K562 treated with DMSO at 1 percent for 12 hours (cell line): ENCODE results near the gene ECI1. TPM values are rescaled to one million over a fixed set of nuclear protein-coding genes. Genes with fewer than 3 reads are reported as not detected.

Source experiments
- total RNA-seq: library from RNA; unstranded; fragments of 300-600 nt; gene quantifications from 2 replicates; pipeline ENCODE4 v1.2.3, GENCODE V29; 2022; ENCODE audit not compliant: insufficient read depth

Gene ECI1, protein sequence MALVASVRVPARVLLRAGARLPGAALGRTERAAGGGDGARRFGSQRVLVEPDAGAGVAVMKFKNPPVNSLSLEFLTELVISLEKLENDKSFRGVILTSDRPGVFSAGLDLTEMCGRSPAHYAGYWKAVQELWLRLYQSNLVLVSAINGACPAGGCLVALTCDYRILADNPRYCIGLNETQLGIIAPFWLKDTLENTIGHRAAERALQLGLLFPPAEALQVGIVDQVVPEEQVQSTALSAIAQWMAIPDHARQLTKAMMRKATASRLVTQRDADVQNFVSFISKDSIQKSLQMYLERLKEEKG
- total RNA-seq, result 331 and 485 TPM in 2 replicates

DNA sequence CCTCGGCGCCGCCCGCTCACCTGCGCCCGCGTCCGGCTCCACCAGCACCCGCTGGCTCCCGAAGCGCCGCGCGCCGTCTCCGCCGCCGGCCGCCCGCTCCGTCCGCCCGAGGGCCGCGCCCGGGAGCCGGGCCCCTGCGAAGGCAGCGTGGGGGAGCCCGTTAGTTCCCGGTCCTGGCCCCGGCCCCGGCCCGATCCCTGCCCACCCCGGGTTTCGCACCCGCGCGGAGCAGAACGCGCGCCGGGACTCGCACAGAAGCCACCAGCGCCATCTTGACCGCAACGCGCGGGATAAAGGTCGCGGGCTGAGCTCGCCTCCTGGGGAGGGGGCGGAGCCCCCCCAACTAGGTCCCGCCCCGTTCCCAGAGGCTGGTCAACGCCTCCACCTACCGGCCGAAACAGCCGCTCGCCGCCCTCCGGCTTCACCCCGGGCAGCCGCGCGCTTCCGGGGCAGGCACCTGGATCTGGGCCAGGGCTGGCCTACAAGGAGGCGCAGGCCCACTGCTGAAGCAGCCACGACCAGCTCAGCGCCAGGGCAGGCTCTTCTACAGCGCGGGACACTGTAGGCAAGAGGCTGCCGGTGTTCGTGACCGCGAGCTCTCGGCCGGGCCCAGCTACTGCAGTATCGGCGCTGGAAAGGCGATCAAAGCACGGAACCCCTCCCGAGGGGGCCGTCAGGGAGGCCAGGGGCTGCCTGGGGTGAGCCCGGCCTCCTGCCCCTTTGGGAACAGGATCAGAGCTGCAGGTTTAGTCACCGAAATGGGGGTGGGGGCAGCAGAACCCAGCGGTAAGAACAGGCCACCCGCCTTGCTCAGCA lies at the start of gene ECI1:
ECI1 (minus strand) TSS at position 292 of the 816 bp plus-strand sequence; CDS start at position 271, 21 bp downstream.

DNA sequence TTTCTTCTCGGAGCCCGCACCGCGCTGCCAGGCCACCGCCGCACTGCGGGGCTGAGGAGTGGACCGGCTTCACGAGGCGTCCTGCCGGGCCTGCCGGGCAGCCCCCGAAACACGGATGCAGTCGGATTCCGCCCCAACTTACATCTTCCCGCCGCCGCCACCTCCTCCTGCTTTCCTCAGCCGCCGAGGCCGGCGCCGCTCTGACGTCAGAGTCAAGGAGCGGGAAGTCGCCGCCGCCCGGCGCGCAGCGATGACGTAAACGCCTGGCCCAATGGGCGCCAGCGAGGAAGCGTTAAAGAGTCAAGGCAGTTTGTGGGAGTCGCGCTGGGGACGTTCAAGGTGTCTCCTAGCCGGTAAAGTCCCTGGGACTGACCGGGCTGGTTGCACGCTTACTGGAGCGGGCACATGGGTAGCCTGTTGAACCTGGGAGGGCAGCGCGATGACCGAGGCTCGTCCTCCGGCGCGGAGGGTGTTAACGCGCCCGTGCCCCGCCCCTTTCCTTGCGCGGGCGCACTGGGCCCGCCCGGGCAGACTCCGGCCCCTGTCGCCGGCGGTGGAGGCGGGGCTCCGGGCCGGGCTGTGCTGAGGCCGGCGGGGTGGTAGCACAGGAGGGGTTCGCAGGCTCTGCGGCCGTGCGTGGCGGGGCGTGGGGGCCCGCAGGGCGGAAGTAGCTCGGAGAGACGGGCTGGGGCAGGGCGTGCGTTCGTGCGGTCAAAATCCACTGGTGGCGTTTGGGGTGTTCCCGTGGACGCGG lies 16.7 kb upstream of the ECI1 start, which contains the start of gene RNPS1:
RNPS1 (minus strand) TSS at position 214 of the 754 bp plus-strand sequence. CDS start 3,483 bp downstream, outside the sequence.

DNA sequence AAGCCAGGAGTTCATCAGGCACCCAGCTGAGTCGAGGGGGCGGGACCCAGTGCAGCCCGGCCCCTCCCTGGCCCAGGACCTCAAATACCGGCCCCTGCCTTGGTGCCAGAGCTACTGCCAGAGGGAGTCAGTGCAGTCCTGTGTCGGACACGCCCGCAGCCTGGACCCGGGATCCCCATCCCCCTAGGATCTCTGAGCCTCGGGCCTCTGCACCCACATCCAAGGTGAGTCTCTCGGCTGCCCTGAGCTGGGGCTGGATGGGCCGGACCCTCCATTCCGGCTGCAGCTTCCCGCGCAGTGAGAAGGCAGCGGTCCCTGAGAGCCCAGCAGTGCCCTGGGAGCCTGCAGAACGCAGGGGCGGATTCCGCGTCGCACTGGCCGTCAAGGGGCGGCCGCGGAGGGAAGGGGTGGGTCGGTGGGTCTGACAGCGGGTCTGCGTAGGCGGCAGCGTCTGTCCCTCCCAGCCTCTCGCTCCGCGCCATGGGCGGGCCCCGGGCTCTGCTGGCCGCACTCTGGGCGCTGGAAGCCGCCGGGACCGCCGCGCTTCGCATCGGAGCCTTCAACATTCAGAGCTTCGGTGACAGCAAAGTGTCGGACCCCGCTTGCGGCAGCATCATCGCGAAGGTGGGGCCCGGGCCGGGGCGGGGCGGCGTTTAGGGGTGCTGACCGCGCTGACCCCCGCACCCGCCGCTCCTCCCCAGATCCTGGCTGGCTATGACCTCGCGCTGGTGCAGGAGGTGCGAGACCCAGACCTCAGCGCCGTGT lies 14.9 kb downstream of the ECI1 start, which contains the start of gene DNASE1L2:
DNASE1L2 (plus strand) TSS at position 108 of the 765 bp plus-strand sequence; CDS start at position 481, 373 bp downstream.

DNA sequence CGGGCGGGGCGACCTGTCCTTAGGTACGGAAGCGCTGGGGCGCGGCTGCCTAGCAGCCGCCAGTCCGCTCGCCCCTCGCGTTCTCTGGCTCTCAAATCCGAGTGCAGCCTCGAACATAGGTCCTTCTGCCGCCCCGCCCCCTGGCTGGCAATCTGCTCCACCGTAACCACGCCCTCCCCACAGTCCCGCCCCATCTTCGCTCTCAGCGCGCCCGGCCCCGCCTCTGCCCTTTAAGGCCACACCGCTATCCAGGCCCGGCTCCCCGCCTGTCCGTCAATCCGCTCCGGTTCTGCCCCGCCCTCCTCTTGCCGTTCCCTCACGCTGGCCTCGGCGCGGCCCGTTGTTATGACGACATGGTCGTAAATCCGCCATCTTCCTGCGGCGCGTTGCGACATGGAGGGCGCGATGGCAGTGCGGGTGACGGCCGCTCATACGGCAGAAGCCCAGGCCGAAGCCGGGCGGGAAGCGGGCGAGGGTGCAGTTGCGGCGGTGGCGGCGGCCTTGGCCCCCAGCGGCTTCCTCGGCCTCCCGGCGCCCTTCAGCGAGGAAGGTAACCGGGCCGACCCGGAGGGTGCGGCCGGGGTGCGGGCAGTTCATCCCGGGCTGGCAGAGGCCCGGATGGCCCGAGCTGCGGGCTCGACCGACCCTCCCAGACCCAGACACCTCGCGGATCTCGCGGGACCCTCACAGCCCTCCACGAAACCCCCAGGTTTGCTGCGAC lies 28.0 kb downstream of the ECI1 start, which contains the start of gene E4F1:
E4F1 (plus strand) TSS at position 371 of the 721 bp plus-strand sequence; CDS start at position 394, 23 bp downstream.

GRCh38 chr16:2214719-2214968 lies 36.7 kb downstream of the ECI1 start, which contains the start of gene PGP:
PGP (minus strand) TSS chr16:2214840; CDS start chr16:2214777, 63 bp downstream.

DNA sequence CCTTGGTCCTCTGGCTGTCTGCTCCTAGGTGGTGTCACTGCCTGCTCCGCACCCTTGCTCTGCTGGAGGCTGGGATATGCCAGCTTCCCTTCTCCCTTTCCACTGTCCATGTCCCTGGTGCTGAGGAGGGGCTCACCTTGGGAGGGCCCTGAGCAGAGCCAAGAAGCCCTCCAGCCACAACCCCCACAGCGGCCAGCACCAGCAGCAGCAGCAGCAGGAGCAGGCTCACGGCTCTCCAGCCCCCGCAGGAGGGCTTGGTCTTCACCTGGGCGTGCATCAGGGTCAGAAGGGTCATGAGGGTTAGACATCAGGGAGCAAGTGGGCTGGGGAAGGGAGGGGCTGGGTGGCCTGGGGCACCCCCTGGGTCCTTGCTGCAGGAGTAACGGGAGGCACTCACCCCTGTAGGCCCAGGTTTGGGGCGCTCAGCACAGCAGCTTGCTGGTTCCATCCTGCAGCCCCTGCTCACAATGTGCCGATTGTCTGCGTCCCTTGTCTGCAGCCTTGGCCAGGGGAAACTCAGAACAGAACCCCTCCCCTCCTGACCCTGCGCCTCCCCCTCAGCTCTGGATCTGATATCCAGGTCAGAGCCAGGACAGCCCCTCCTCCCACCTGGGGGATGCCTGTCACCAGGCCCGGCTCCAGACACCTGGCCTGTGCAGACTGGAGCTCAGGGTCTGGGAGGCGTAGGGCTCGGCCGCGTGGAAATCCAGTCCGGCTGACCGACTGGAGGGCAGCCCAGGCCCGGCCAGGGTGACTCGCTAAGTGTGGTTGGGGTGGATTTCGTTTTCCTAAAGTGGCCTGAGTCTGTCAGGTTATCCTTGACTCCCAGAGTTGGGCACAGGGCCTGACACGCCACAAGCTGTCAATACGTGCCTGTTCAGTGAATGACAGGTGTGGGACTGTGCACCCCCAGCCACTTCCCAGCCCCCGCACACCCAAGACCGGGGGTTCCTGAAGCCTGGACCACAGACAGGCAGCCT lies 40.7 kb downstream of the ECI1 start, which contains the start of gene BRICD5:
BRICD5 (minus strand) TSS at position 478 of the 980 bp plus-strand sequence; CDS start at position 448, 30 bp downstream.

DNA sequence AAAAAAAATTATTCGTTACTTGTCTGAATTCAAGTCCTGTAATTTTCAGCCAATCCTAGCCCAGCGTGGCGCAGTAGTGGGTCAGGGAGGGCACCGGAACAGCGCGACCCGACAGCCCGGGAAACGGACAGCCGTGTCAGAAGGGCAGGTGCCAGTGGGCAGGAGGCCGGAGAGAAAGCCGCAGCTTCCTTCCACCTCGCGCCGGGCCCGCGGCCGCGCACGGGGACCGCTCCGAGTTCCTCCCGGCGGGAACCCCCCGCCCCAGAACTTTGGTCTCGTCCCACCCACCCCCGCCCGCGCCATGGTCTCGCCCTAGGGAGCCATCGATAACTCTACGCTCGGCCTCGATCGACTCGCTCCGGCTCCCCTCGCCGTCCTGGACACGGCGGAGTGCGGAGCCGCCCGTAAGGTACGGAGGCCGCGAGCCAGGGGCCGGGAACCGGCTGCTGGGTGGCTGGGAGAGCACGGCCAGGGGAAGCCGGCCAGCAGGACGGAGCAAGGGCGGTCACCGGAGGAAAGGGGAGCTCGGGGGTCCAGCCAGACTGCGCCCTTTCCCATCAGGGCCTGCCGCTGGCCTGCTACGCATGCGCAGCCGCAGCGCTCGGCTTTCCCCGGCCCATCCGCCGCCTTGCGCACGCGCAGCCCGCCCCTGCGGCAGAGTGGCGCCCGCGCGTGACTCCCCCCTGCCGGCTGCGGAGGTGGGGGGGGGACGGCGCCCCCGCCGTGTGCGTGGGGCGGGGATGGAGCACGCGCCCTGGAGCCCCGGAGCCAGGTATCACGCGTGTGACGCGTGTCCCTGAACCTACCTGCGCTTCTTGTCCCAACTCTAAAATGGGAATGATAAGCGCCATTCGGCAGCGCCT lies 46.1 kb downstream of the ECI1 start, which contains the start of gene MLST8:
MLST8 (plus strand) TSS at position 351 of the 863 bp plus-strand sequence. CDS start 632 bp downstream, outside the sequence.

DNA sequence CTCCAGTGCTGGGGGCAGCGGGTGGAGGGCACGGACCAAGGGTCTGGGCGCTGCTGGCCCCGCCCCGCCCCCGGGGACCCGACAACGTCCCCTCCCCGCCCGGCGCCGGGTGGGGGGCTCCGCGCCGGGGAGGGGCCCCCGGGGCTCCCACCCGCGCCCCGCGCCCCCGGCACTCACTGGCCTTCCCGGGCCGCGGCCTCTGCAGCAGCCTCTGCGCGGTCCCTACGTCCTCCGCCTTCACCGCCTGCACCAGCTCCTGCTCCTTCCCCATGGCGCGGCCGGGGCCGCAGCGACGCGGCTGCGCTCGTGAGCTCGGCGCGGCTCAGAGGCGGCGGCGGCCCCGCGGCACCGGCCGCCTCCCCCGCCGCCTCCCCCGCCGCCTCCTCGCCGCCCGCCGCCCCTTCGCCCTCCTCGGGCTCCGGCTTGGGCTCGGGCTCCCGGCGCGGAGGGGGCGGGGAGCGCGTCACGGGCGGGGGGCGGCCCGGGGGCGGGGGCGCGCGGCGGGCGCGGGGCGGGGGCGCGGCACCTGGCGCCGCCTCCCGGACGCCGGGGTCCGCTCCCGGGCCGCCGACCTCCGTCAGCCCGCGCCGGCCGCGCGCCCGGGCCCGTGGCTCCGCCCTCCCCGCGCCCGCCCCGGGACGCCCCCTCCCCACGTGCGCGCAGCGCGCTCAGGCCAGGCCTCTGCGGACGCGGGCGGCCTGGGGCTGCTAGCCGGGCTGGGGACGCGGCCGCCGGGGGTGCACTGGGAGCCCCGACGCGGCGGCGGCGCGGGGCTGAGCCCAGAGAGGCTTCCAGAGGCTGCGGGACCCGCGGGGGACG lies 55.0 kb downstream of the ECI1 start, which contains the start of gene CASKIN1:
CASKIN1 (minus strand) TSS at position 444 of the 819 bp plus-strand sequence; CDS start at position 271, 173 bp downstream.

Other genes with a start within 250 kb of the ECI1 start
- gene ZNF598, start 241.8 kb downstream of the ECI1 start, total RNA-seq, result 71.6 and 98.5 TPM in 2 replicates
- 1.8 and 4.4 TPM in 2 replicates for gene NPW, start 231.8 kb downstream of the ECI1 start, total RNA-seq
- gene NHERF2, start 224.7 kb downstream of the ECI1 start, total RNA-seq, result 16.0 and 31.4 TPM in 2 replicates
- gene NTHL1, start 203.8 kb downstream of the ECI1 start, total RNA-seq, result 17.7 and 38.6 TPM in 2 replicates
- gene TSC2, start 203.6 kb downstream of the ECI1 start, total RNA-seq, result 37.3 and 67.9 TPM in 2 replicates
- 55.0 and 106 TPM in 2 replicates for gene PKD1, start 115.7 kb downstream of the ECI1 start, total RNA-seq
- gene RAB26, start 103.0 kb downstream of the ECI1 start, total RNA-seq, result 1.5 and 6.2 TPM in 2 replicates
- gene TRAF7, start 95.8 kb downstream of the ECI1 start, total RNA-seq, result 69.7 and 97.4 TPM in 2 replicates
- gene CASKIN1, start 55.0 kb downstream of the ECI1 start, total RNA-seq, result 1.6 and 3.2 TPM in 2 replicates
- 57.4 and 63.7 TPM in 2 replicates for gene MLST8, start 46.1 kb downstream of the ECI1 start, total RNA-seq
- 10.4 and 37.8 TPM in 2 replicates for gene BRICD5, start 40.7 kb downstream of the ECI1 start, total RNA-seq
- 60.1 and 77.5 TPM in 2 replicates for gene PGP, start 36.7 kb downstream of the ECI1 start, total RNA-seq
- gene E4F1, start 28.0 kb downstream of the ECI1 start, total RNA-seq, result 30.1 and 43.9 TPM in 2 replicates
- gene DNASE1L2, start 15.1 kb downstream of the ECI1 start, total RNA-seq, result 3.0 and 4.9 TPM in 2 replicates
- 150 and 267 TPM in 2 replicates for gene RNPS1, start 16.5 kb upstream of the ECI1 start, total RNA-seq
- gene ABCA3, start 89.1 kb upstream of the ECI1 start, total RNA-seq, result 12.0 and 28.5 TPM in 2 replicates
- gene CCNF, start 177.9 kb upstream of the ECI1 start, total RNA-seq, result 22.7 and 45.3 TPM in 2 replicates
- 35.6 and 43.5 TPM in 2 replicates for gene TEDC2, start 208.5 kb upstream of the ECI1 start, total RNA-seq
- gene NTN3, start 219.7 kb upstream of the ECI1 start, total RNA-seq, result not detected in 2 replicates
- gene TBC1D24, start 223.5 kb upstream of the ECI1 start, total RNA-seq, result 3.4 and 13.9 TPM in 2 replicates